BJ (cell line): ENCODE results near the gene GRIN2C. TPM values are rescaled to one million over a fixed set of nuclear protein-coding genes. Genes with fewer than 3 reads are reported as not detected.

Experiments used
- CTCF ChIA-PET: fragments of 350-600 bp; formaldehyde crosslinking; extraction: SDS; loops from one replicate; lab custom pipeline; 2021; ENCODE audit warnings: antibody characterized with exemption, inconsistent platforms; lab: Yijun Ruan, JAX
- POLR2A ChIA-PET: fragments of 300-600 bp; sonication (Branson Sonifier 250); formaldehyde crosslinking; extraction: SDS; loops from one replicate; lab custom pipeline; 2021; ENCODE audit warnings: antibody characterized with exemption; lab: Charles Lee
- DNase-seq: peaks from one replicate; pipeline ENCODE4 v3.0.0-alpha.2; 2011; ENCODE audit warnings: low read depth
- H3K27me3 ChIP-seq: 2 replicates; pipeline ENCODE4 v1.6.0; 2011; ENCODE audit warnings: low read length; ENCODE audit not compliant: control insufficient read depth, insufficient read depth
- H3K36me3 ChIP-seq: 2 replicates; pipeline ENCODE4 v1.5.1; 2011; ENCODE audit warnings: low read length; ENCODE audit not compliant: control insufficient read depth, insufficient read depth
- H3K4me3 ChIP-seq: 2 replicates; pipeline ENCODE4 v1.5.1; 2011; ENCODE audit warnings: low read depth, mild to moderate bottlenecking, control low read depth, low read length
- CTCF ChIP-seq: IDR thresholded peaks from 2 replicates; pipeline ENCODE4 v1.5.1; 2011; ENCODE audit warnings: low read depth, mild to moderate bottlenecking, control low read depth, inconsistent platforms, low read length, moderate library complexity; ENCODE audit not compliant: insufficient read depth
- polyA plus RNA-seq: library from polyadenylated mRNA; depleted of rRNA; stranded (reverse); fragments of >200 nt; gene quantifications from 2 replicates; pipeline ENCODE4 v1.2.3, GENCODE V29; 2011

Gene GRIN2C
- polyA plus RNA-seq, 1 experiment, result 0.04 TPM

DNA sequence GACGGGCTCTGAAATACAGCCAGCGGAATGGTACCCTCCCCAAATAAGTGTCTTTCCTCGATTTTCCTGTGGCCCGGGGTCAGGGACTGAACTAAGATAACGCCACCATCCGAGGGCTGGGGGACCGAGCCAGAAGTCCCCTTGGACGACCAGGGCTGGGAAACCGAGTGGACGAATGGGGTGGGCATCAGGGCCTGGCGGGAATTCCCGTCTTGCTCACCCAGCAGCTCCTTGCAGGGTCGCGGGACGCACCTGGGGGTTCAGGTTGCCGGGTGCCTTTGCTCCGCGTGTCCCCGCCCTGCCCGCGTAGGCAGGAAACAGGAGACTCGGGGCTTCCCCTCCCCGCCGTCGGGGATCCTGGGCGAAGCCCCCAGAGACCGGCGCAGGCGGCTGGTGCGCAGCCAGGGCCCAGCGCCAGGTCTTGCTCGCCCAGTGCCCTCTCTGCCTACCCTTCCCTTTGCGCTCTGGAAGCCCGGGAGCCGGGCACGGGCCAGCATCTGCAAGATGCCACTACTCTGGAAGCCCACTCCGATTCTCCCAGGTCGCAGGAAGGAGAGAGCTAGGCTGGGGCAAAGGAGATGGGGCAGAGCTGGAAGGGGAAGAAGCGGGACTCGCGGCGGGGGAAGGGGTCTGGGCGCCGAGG lies 665 bp upstream of the GRIN2C start:
- Histone ChIP-seq H3K27me3 (peaks cover 46% of the 10 kb centered on the region), H3K4me3 (no peak overlapping the region), H3K36me3 (peaks cover 9% of the 10 kb centered on the region)
- no peak for DNase-seq
- ChIA-PET POLR2A (no interaction called here), CTCF (interaction anchor here (0.6 to 17.3 kb wide), 9 partner anchors 15 to 151 kb away, joined by 3 to 297 read pairs (median 5); no protein-coding TSS in a partner anchor)
- TF ChIP-seq CTCF, result 0 out of 2 replicates have a peak, but pooled peaks have one; percentile 1

- H3K27me3 ChIP-seq, result peaks cover 54% of the 10 kb centered on the region
- no peak for TF ChIP-seq CTCF
- H3K36me3 ChIP-seq, result peaks cover 6% of the 10 kb centered on the region
- CTCF ChIA-PET, result interaction anchor here (0.9 to 17.3 kb wide), 5 partner anchors 14 to 113 kb away, joined by 3 to 297 read pairs (median 115); no protein-coding TSS in a partner anchor
- no peak for DNase-seq
- H3K4me3 ChIP-seq, result no peak overlapping the region
- POLR2A ChIA-PET, result no interaction called here
Observed at GRCh38 chr17:74858672-74859458, 820 bp downstream of the GRIN2C start.

DNA sequence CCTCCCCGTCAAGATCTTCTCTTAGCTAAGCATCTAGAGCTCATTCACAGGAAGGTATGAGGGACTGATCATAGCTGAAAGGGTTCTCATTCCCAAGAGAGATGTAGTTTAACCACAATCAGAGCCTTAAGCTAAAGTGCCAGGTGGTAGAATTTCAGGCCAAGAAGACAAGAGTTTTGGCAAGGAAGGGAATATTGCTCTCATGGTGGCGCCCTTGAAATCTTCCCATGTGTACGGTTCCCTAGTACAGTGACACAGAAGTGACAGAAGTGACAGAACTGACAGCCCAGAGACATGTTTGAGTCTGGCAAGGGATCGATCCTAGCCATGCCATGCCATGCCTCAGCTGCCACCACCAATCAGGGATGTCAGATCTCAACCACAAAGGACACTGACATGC lies 2.5 kb downstream of the GRIN2C start:
- ChIA-PET POLR2A (no interaction called here), CTCF (interaction anchor here (1.4 to 17.3 kb wide), 3 partner anchors 8 to 65 kb away, joined by 4 to 297 read pairs (median 164); no protein-coding TSS in a partner anchor)
- DNase-seq, result no peak
- H3K4me3 ChIP-seq, result no peak overlapping the region
- TF ChIP-seq CTCF, result no peak
- H3K27me3 ChIP-seq, result peaks cover 66% of the 10 kb centered on the region
- no peaks in the 10 kb centered on the region for H3K36me3 ChIP-seq

GRCh38 chr17:74856112-74856511 lies 3.6 kb downstream of the GRIN2C start:
- no peak for TF ChIP-seq CTCF
- Histone ChIP-seq H3K27me3 (peaks cover 67% of the 10 kb centered on the region), H3K36me3 (no peaks in the 10 kb centered on the region), H3K4me3 (no peak overlapping the region)
- DNase-seq, result no peak
- POLR2A ChIA-PET, result no interaction called here
- CTCF ChIA-PET, result interaction anchor here (0.7 to 17.3 kb wide), 5 partner anchors 9 to 64 kb away, joined by 3 to 297 read pairs (median 4); no protein-coding TSS in a partner anchor

DNA sequence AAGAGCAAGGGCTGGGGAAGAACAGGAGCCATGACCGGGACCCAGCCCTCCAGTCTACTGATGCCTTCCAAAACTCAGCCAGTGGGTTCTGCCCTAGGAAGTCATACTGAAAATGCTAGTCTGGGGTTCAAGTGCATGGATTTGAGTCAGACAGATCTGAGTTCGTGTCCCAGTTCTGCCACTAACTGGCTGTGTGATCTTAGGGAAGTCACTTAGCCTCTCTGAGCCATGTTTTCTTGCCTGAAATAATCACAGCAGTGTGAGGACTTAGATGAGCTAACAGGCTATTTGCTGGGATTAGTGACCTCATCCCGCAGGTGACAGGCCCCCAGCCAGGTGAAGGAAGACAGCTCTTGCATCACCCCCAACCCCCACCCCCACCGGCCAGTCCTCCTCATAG lies 4.4 kb downstream of the GRIN2C start:
- TF ChIP-seq CTCF, result no peak
- no peak for DNase-seq
- ChIA-PET POLR2A (no interaction called here), CTCF (interaction anchor here (0.7 to 17.3 kb wide), 3 partner anchors 10 to 63 kb away, joined by 3 to 297 read pairs (median 164); no protein-coding TSS in a partner anchor)
- Histone ChIP-seq H3K27me3 (peaks cover 62% of the 10 kb centered on the region), H3K36me3 (no peaks in the 10 kb centered on the region), H3K4me3 (no peak overlapping the region)
